GM10248 (cell line): ENCODE results near the gene ZNF433.

Experiments used
- CTCF ChIA-PET: fragments of 300-600 bp; sonication (Branson Sonifier 250); formaldehyde crosslinking; extraction: SDS; loops from one replicate; lab custom pipeline; 2021; ENCODE audit warnings: antibody characterized with exemption; lab: Yijun Ruan, JAX
- POLR2A ChIA-PET: fragments of 350-650 bp; sonication (Branson Sonifier 250); formaldehyde crosslinking; extraction: SDS; loops from one replicate; lab custom pipeline; 2020; ENCODE audit warnings: antibody characterized with exemption; lab: Yijun Ruan, JAX
- DNase-seq: peaks from one replicate; pipeline ENCODE4 v3.0.0; 2012; ENCODE audit errors: extremely low spot score
- CTCF ChIP-seq: IDR thresholded peaks from 2 replicates; pipeline ENCODE4 v1.5.1; 2012; ENCODE audit warnings: mild to moderate bottlenecking, low read depth; ENCODE audit errors: extremely low read depth, missing control alignments, control extremely low read depth

ZNF433 gene

GRCh38 chr19:11989112-11989456 lies 46.4 kb downstream of the ZNF433 start:
- CTCF ChIA-PET, result interaction anchor here (0.6 to 11.0 kb wide), 25 partner anchors 9 to 252 kb away, joined by 3 to 111 read pairs (median 7); partner anchors contain the start of genes ZNF20, ZNF433, ZNF491 and ZNF700
- no peak for TF ChIP-seq CTCF
- POLR2A ChIA-PET, result interaction anchor here (0.6 to 2.7 kb wide), 9 partner anchors 11 to 948 kb away, joined by 3 to 13 read pairs (median 6); partner anchors contain the start of genes ZNF44, ZNF491, ZNF700 and ZNF763
- DNase-seq, result no peak

- POLR2A ChIA-PET, result interaction anchor here (0.5 to 2.7 kb wide), 15 partner anchors 7 to 345 kb away, joined by 3 to 18 read pairs (median 6); partner anchors contain the start of genes ZNF20, ZNF433, ZNF44 and ZNF491
- CTCF ChIA-PET, result interaction anchor here (0.8 to 11.0 kb wide), 30 partner anchors 10 to 328 kb away, joined by 3 to 111 read pairs (median 6); partner anchors contain the start of genes ZNF136, ZNF20, ZNF433 and ZNF491
Measured at GRCh38 chr19:11987405-11988281, 47.8 kb downstream of the ZNF433 start.

GRCh38 chr19:11986754-11987153 lies 48.7 kb downstream of the ZNF433 start:
- no peak for DNase-seq
- no peak for TF ChIP-seq CTCF
- CTCF ChIA-PET, result interaction anchor here (1.0 to 11.0 kb wide), 9 partner anchors 12 to 190 kb away, joined by 3 to 111 read pairs (median 18); partner anchors contain the start of genes ZNF433, ZNF491, ZNF700 and ZNF763
- POLR2A ChIA-PET, result interaction anchor here (0.5 to 2.7 kb wide), 8 partner anchors 8 to 346 kb away, joined by 3 to 18 read pairs (median 8); partner anchors contain the start of genes ZNF433, ZNF491, ZNF700 and ZNF763

More at GRCh38 chr19:11987405-11988281, 47.8 kb downstream of the ZNF433 start:
- TF ChIP-seq CTCF, result no peak
- DNase-seq, result peak; percentile 92

GRCh38 chr19:11984986-11985385 lies 50.5 kb downstream of the ZNF433 start:
- POLR2A ChIA-PET, result no interaction called here
- peak; percentile 26 for DNase-seq
- CTCF ChIA-PET, result interaction anchor here (0.7 to 11.0 kb wide), 13 partner anchors 11 to 326 kb away, joined by 3 to 111 read pairs (median 4); partner anchors contain the start of genes ZNF20, ZNF491, ZNF763 and ZNF878
- TF ChIP-seq CTCF, result peak; percentile 37

- DNase-seq, result no peak
- TF ChIP-seq CTCF, result no peak
- CTCF ChIA-PET, result interaction anchor here (1.2 to 1.6 kb wide), 6 partner anchors 8 to 185 kb away, joined by 3 to 5 read pairs (median 4); no protein-coding TSS in a partner anchor
- POLR2A ChIA-PET, result no interaction called here
Measured at GRCh38 chr19:11982526-11982925, 53.0 kb downstream of the ZNF433 start.

GRCh38 chr19:11979527-11979926 lies 56.0 kb downstream of the ZNF433 start:
- TF ChIP-seq CTCF, result no peak
- no peak for DNase-seq
- POLR2A ChIA-PET, result no interaction called here
- CTCF ChIA-PET, result no interaction called here
